ENCODE data around the gene SMYD3.

- TF ChIP-seq, protein P1, sequence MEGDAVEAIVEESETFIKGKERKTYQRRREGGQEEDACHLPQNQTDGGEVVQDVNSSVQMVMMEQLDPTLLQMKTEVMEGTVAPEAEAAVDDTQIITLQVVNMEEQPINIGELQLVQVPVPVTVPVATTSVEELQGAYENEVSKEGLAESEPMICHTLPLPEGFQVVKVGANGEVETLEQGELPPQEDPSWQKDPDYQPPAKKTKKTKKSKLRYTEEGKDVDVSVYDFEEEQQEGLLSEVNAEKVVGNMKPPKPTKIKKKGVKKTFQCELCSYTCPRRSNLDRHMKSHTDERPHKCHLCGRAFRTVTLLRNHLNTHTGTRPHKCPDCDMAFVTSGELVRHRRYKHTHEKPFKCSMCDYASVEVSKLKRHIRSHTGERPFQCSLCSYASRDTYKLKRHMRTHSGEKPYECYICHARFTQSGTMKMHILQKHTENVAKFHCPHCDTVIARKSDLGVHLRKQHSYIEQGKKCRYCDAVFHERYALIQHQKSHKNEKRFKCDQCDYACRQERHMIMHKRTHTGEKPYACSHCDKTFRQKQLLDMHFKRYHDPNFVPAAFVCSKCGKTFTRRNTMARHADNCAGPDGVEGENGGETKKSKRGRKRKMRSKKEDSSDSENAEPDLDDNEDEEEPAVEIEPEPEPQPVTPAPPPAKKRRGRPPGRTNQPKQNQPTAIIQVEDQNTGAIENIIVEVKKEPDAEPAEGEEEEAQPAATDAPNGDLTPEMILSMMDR (conservative IDR thresholded peaks at IDR 0.05): no peak
- TF ChIP-seq EZH2 (IDR thresholded peaks at IDR 0.05; ENCODE audit: low read depth): no peak
Observed at GRCh38 chr1:246169486-246169885, 337.6 kb downstream of the SMYD3 start.
